AG10803 (cell line): ENCODE results near the gene SH3GL2.

Experiments
- DNase-seq: peaks from one replicate; pipeline ENCODE4 v3.0.0; 2010; ENCODE audit warnings: low read depth
- H3K4me3 ChIP-seq: 2 replicates; pipeline ENCODE4 v1.5.1; 2011; ENCODE audit warnings: mild to moderate bottlenecking, low read length, control low read depth
- CTCF ChIP-seq: conservative IDR thresholded peaks from 2 replicates; pipeline ENCODE4 v1.5.1; 2011; ENCODE audit warnings: mild to moderate bottlenecking, low read length, control low read depth, inconsistent platforms

Gene SH3GL2

DNA sequence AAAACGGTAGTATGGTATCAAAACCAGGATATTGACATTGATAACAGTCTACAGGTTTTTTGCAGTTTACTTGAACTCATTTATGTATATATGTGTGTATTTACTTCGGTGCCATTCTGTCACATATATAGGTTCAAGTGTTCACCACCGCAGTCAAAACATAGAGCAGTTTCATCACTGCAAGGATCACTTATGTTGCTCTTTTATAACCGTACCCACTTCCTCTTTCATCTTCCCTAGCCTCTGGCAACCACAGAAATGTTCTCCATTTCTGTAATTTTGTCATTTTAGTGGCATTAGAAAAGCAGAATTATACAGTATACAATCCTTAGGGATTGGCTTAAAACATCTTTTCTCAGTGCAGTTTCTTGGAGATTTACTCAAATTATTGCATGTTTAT is 90.3 kb downstream of the SH3GL2 start:
- H3K4me3 ChIP-seq, result no peak overlapping the region
- TF ChIP-seq CTCF, result no peak
- DNase-seq, result no peak

GRCh38 chr9:17682684-17683083 is 103.8 kb downstream of the SH3GL2 start:
- no peak for TF ChIP-seq CTCF
- H3K4me3 ChIP-seq, result no peak overlapping the region
- DNase-seq, result no peak

DNA sequence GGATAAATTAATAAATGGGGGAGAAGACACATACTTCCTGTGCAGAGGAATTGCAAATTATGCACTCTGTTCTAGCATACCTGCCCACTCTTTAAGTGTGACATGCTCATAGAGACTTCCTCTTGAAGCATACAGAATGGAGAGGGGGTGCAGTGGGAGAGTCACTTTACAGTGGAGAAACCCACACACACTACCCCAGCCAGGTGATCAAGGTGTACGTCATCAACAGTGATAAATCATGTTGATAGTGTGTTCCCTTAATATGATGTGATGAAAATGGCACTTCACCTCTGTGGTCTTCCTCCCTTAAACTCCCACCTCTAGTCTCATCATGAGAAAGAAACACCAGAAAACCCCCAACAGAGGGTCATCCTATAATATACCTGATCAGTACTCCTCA is 110.0 kb downstream of the SH3GL2 start:
- no peak overlapping the region for H3K4me3 ChIP-seq
- DNase-seq, result no peak

DNA sequence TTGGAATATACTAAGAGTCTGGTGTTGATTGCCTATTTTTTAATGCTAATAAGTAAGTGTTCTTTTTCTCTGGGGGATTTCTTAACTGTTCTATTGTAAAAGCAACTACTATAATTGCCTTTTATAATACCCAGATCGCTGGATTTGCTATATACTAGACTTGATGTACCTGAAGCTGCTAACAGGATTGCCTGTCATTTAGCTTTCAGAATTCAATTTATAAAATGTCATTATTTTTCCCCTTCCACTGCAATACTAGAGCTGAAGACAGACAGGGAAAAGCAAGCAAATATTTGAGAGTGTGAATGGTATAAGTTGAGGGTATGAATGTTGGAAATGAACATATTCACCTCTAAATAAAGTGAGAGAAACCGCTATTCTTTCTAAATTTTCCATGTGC is 115.5 kb downstream of the SH3GL2 start:
- no peak for DNase-seq

More for the DNA sequence above, 110.0 kb downstream of the SH3GL2 start:
- no peak for TF ChIP-seq CTCF

GRCh38 chr9:17695482-17695881 is 116.6 kb downstream of the SH3GL2 start:
- no peak for DNase-seq
- no peak for TF ChIP-seq CTCF
- H3K4me3 ChIP-seq, result no peak overlapping the region

More for the DNA sequence above, 115.5 kb downstream of the SH3GL2 start:
- TF ChIP-seq CTCF, result no peak
- H3K4me3 ChIP-seq, result no peak overlapping the region

DNA sequence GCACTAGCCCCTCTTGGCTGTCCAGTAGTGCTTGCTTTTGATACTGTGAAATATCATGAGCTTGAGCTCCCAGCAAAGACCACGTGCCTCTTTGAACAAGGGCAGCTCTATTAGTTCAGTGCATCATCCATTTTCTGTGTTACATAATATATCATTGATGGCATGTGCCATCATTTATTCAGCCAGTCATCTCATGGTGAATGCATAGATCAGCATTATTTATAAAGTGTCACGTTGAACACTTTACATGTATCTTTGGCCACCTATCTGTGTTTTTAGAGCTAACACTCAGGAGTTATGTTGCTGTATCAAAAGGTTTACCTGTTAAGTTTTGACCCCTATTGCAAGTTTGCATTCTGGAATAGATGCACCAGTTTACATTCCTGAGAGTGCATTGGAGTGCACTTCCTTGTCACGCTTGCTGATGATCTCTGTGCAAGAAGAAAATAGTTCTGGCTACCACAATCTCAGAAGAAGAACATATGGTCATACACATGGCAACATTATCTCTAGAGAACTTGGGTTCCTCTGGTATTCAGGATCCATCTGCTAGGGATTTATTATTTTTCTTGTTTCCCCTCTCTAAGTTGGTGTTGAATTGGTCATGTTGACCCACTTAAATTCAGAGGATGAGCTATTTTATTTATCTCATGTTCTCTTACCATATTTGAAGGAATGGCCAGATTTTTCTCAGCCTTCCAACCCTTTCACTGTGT is 120.9 kb downstream of the SH3GL2 start:
- no peak for DNase-seq
- TF ChIP-seq CTCF, result no peak
- no peak overlapping the region for H3K4me3 ChIP-seq

GRCh38 chr9:17706347-17706746 is 127.5 kb downstream of the SH3GL2 start:
- TF ChIP-seq CTCF, result no peak
- no peak overlapping the region for H3K4me3 ChIP-seq
- DNase-seq, result no peak
